GM12801 (cell line): ENCODE data around the gene BANK1.

Experiments used
- CTCF ChIP-seq: IDR thresholded peaks from one replicate; pipeline ENCODE4 v1.5.1; 2011; ENCODE audit warnings: control low read depth; ENCODE audit not compliant: insufficient read length; ENCODE audit errors: extremely low read depth

BANK1 gene

DNA sequence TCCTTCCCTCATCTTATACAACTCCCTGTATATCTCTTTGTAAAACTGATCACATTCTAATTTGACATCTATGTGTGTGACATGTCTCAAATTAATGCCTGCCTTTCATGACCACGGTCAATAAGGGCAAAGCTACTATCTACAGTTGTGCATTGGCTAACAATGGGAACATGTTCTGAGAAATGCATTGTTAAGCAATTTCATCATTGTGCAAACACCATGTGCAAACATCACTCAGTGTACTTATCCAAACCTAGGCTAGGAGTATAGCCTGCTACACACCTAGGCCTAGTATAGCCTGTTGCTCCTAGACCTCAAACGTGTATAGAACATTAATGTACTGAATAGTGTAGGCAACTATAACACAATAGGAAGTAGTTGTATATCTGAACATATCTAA is 95.0 kb downstream of the BANK1 start:
- TF ChIP-seq CTCF = no peak

- no peak for TF ChIP-seq CTCF
Observed at GRCh38 chr4:101886826-101887225, 96.3 kb downstream of the BANK1 start.

DNA sequence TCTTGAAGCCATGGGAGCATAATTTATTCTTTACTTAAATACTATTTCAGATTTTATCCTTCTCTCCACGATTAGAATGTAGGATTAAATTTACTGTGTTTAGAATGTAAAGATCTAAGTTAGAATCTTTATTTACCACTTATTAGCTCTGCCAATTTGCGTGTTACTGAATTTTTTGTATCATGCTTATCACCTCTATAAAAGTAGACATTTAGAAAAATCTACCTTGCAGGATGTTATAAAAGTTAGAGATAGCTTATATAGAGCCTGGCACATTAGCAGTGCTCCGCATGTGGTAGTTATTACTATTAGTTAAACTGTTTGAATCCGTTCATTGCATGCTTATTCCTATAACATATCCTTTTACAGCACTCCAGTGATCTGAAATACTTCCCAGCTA is 97.9 kb downstream of the BANK1 start:
- TF ChIP-seq CTCF = no peak

DNA sequence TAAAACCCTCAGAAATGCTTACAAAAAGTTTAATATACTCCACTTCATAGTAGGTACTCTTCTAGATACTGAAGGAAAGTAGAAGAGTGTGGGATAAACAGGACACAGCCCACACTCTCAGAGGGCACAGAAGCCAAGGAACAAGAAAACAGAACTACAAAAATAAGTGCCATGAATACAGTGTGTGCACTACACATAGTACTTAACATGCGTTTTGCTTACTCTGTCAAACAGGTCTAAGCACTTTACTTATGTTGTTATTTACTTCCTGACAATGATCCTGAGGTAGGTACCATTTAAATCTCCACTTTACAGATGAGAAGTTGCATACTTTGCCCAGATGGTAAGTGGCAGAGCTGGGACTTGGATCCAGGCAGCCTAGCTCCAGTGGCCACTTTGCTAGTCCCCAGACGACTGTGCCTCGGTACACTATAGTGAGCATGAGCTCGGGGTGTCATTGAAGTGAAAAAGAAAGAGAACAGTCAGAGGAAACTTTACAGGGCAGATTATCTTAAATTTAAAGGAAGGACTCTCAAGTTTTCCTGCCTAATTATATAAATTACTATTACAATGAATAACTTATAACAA is 120.3 kb downstream of the BANK1 start:
- TF ChIP-seq CTCF = no peak

- no peak for TF ChIP-seq CTCF
Observed at GRCh38 chr4:101911616-101912015, 121.1 kb downstream of the BANK1 start.

- TF ChIP-seq CTCF = no peak
Observed at GRCh38 chr4:101914761-101915160, 124.2 kb downstream of the BANK1 start.

DNA sequence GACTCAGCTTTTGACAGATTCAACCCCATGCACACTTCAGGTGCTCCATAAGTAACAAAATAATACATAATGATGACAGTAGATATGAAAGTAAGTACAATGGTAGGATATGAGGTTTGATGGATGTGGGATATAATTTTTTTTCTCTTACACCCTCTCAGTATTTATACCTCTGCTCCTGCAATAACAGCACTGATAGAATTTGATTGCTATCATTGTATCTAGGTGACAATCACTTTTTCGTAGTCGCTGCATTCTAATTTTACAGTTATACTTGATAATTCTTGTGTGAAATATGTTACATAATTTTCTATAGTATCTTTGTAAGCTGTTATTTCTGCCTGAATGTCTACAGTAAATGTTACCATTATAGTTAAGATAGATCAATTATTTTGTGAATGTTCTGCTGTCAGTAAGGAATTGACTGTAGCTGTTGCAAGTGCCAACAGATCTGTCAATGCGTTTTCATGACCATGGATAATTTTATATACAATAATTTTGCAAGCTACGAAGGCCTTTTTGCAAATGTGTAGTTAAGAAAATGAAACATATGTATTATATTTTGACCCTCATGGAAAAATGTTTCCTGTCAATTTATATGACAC is 128.9 kb downstream of the BANK1 start:
- no peak for TF ChIP-seq CTCF
